Uterus (tissue), 2 donors: ENCODE measurements around the gene UBQLNL.

Experiments
- POLR2A ChIP-seq, 2 donors: fragments of 450-650 bp; IDR thresholded peaks; one replicate each; pipeline ENCODE4 v1.6.1; 2016; ENCODE audit warnings: antibody characterized with exemption in 2 of 2, mild to moderate bottlenecking in 1 of 2, moderate library complexity in 1 of 2
- TF ChIP-seq, protein P1 (sequence below), 4 experiments: fragments of 200-600 bp in 2 of 4; fragments of 450-650 bp in 2 of 4; sonication (generic) in 2 of 4; IDR thresholded peaks; one replicate each; pipeline ENCODE4 v1.5.1; 2016 to 2019; ENCODE audit warnings: antibody characterized with exemption in 4 of 4, mild to moderate bottlenecking in 2 of 4, moderate library complexity in 1 of 4

GRCh38 chr11:5489576-5490357 is 26.7 kb downstream of the UBQLNL start:
- TF ChIP-seq, protein P1, sequence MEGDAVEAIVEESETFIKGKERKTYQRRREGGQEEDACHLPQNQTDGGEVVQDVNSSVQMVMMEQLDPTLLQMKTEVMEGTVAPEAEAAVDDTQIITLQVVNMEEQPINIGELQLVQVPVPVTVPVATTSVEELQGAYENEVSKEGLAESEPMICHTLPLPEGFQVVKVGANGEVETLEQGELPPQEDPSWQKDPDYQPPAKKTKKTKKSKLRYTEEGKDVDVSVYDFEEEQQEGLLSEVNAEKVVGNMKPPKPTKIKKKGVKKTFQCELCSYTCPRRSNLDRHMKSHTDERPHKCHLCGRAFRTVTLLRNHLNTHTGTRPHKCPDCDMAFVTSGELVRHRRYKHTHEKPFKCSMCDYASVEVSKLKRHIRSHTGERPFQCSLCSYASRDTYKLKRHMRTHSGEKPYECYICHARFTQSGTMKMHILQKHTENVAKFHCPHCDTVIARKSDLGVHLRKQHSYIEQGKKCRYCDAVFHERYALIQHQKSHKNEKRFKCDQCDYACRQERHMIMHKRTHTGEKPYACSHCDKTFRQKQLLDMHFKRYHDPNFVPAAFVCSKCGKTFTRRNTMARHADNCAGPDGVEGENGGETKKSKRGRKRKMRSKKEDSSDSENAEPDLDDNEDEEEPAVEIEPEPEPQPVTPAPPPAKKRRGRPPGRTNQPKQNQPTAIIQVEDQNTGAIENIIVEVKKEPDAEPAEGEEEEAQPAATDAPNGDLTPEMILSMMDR (IDR thresholded peaks at IDR 0.05), result no peak
- no peak for TF ChIP-seq POLR2A (IDR thresholded peaks at IDR 0.05)
